PFSK-1 (cell line): ENCODE data around the gene ZSCAN9.

ENCODE experiments used
- FOXP2 ChIP-seq: optimal IDR thresholded peaks from 2 replicates; pipeline ENCODE3; 2011; ENCODE audit warnings: borderline replicate concordance, control low read depth, inconsistent platforms; ENCODE audit not compliant: insufficient read depth; ENCODE audit errors: extremely low read length, extremely low read depth
- POLR2AphosphoS5 ChIP-seq: IDR thresholded peaks from 2 replicates; pipeline ENCODE4 v1.6.1; 2012; ENCODE audit warnings: low read depth, mild to moderate bottlenecking, control low read depth, low read length, moderate library complexity
- SIN3A ChIP-seq: IDR thresholded peaks from 2 replicates; pipeline ENCODE4 v1.6.1; 2012; ENCODE audit warnings: mild to moderate bottlenecking, low read length, moderate library complexity, borderline replicate concordance; ENCODE audit not compliant: insufficient read depth
- TAF1 ChIP-seq: IDR thresholded peaks from 2 replicates; pipeline ENCODE4 v1.6.1; 2012; ENCODE audit warnings: low read length, control low read depth, borderline replicate concordance; ENCODE audit not compliant: insufficient read depth
- TF ChIP-seq, protein P1 (sequence below), 2 experiments: IDR thresholded peaks; 2 replicates each; pipeline versions ENCODE4 v1.6.1 to v1.8.0; 2011 to 2012; ENCODE audit warnings: low read depth in 2 of 2, low read length in 2 of 2, control low read depth in 1 of 2, inconsistent platforms in 1 of 2, mild to moderate bottlenecking in 1 of 2, moderate library complexity in 1 of 2; ENCODE audit not compliant: insufficient read depth in 1 of 2

The ZSCAN9 gene

DNA sequence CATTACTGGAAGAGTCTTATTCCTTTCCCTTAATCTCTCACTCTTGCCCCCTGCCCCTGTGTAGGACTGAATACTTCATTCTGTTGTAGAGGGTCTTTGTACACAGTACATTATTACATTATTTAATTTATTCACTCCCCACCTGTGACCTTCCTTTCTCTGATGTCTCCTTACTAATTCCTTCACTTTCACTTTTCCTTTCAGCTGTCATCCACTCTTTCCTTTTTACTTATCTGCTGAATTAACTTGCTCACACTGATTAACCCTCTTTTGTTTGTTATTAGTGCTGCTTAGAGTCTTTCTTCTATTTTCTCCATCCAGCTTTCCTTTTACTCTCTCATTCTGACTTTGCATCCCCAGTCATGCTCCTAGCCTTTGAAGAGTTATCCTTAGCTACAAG lies 49.8 kb downstream of the ZSCAN9 start:
- TF ChIP-seq SIN3A (no peak), POLR2AphosphoS5 (no peak), TAF1 (no peak), FOXP2 (no peak)
- TF ChIP-seq, protein P1, sequence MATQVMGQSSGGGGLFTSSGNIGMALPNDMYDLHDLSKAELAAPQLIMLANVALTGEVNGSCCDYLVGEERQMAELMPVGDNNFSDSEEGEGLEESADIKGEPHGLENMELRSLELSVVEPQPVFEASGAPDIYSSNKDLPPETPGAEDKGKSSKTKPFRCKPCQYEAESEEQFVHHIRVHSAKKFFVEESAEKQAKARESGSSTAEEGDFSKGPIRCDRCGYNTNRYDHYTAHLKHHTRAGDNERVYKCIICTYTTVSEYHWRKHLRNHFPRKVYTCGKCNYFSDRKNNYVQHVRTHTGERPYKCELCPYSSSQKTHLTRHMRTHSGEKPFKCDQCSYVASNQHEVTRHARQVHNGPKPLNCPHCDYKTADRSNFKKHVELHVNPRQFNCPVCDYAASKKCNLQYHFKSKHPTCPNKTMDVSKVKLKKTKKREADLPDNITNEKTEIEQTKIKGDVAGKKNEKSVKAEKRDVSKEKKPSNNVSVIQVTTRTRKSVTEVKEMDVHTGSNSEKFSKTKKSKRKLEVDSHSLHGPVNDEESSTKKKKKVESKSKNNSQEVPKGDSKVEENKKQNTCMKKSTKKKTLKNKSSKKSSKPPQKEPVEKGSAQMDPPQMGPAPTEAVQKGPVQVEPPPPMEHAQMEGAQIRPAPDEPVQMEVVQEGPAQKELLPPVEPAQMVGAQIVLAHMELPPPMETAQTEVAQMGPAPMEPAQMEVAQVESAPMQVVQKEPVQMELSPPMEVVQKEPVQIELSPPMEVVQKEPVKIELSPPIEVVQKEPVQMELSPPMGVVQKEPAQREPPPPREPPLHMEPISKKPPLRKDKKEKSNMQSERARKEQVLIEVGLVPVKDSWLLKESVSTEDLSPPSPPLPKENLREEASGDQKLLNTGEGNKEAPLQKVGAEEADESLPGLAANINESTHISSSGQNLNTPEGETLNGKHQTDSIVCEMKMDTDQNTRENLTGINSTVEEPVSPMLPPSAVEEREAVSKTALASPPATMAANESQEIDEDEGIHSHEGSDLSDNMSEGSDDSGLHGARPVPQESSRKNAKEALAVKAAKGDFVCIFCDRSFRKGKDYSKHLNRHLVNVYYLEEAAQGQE (IDR thresholded peaks at IDR 0.05; ENCODE audit: insufficient read depth in 1 of 2, low read depth in 2 of 2, low read length in 2 of 2) = no peak

DNA sequence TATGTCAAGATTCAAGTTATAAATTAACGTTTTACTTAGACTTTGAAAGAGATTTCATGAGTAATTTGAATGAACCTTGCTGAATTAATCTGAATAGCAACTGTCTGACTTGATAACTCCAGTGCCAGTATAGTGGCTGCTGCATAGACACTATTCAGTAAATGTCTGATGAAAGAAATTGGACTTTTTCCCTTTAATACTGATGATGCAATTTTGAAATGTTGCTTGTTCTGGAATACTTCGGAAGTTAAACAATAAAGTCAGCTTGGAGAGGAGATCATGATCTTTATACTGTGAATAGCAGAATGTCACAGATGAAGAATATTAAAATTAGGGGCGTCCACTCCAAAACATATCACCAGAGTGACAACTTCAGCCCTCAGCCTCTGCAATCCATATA lies 52.7 kb downstream of the ZSCAN9 start:
- TF ChIP-seq SIN3A (no peak), FOXP2 (no peak), POLR2AphosphoS5 (no peak), TAF1 (no peak)
- TF ChIP-seq, protein P1 (IDR thresholded peaks at IDR 0.05; ENCODE audit: insufficient read depth in 1 of 2, low read depth in 2 of 2, low read length in 2 of 2) = no peak

DNA sequence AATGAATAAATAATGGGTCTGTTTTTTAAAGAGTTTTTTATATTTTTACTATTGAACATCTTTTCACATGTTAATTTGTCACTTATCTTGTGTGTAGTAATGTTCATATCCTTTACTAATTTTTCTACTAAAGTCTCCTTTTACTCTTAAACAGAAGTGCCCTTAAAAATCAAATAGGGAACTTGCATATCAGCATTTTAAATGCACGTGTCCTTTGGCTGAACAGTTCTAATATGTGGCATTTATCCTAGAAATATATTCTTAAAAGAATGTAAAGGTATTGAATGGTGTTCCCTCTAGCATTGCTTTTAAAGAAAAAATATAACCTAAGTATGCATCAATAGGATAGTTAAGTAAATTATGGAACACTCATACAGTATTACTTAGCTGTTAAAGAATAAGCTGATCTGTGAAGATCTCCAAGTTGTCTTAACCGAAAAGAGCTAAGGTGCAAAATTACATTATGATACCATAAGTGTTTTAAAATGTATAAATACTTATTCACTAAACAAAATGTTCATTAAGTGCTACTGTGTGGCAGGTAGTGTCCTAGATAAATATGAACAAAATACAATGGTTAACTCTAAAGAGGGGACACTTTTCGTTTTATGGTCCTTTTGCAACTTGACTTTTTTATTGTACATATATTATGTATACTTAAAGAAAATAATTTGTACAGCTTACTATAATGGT lies 55.7 kb downstream of the ZSCAN9 start:
- TF ChIP-seq POLR2AphosphoS5 = no peak

DNA sequence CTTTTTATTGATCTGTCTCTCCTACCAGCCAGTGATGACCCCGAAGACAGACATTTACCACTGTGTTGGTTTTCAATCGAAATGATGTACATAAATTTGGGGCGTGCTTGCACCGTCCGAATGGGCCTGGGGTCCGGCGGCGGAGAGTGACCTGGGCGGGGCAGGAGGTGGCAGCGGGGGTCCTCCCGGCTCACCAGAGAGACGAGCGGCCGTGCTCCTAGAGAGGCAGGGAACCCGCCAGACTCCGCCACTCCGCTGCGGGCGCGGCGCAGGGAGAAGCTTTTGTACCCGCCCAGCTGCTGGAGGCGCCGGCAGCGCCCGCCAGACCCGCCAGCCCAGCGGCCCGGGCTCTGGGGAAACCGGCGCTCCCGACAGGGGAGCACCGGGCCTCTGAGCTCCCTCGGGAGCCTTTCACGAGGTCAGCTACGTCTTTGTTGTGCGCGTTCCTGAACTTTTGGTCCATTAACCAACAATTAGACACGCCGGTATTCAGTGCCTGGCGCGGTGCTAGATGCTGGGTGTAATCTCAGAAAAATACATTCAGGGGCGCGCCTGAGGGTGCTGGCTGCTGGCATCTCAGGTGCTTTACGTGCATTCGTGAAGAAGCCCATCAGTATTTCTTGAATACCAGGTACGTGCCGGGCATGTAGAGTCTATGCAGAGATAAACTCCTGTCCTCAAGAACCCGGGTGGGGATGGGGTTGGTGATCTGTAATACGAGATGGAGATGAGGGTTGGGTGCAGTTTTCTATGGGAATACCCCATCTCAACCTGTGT lies 56.4 kb downstream of the ZSCAN9 start, which contains the start of gene PGBD1:
Gene PGBD1, plus strand, starts transcription at position 285 of the 777 bp plus-strand sequence. CDS start 2,242 bp downstream, outside the sequence.
- TF ChIP-seq SIN3A (peak; percentile 67; the same call in 1 of the 2 replicates), FOXP2 (peak; percentile 65), TAF1 (peak; percentile 82), POLR2AphosphoS5 (peak; percentile 82)
- TF ChIP-seq, protein P1 (IDR thresholded peaks at IDR 0.05; ENCODE audit: insufficient read depth in 1 of 2, low read depth in 2 of 2, low read length in 2 of 2) = no peak

DNA sequence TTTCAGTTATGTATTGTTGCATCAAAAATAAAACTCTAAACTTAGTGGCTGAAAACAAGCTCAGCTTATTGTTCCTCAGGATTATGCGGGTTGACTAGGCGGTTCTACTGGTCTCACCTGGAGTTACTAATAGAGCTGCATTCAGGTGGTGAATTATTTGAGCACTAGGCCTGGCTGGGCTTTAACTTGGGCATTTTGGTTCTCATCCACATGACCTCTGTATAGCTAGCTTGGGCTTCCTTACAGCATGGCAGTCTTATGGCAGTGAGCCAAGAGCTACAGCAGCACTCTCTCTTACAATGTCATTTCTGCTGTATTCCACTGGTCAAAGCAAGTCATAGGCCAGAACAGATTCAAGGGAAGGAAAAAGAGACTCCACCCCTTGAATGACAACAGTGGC lies 57.9 kb downstream of the ZSCAN9 start:
- TF ChIP-seq TAF1 (no peak), FOXP2 (no peak)
- TF ChIP-seq, protein P1 (IDR thresholded peaks at IDR 0.05; ENCODE audit: insufficient read depth in 1 of 2, low read depth in 2 of 2, low read length in 2 of 2) = no peak
